K562 (cell line): ENCODE data around the gene PRKACA. TPM values are rescaled to one million over a fixed set of nuclear protein-coding genes. Genes with fewer than 3 reads are reported as not detected.

ENCODE experiments used
- ATF1 ChIP-seq, 2 experiments: fragments of 450-650 bp in 1 of 2; IDR thresholded peaks; 2 replicates each; pipeline ENCODE4 v1.6.1; 2016; ENCODE audit warnings: missing compliant biosample characterization in 1 of 2, missing genetic modification characterization in 1 of 2
- CBX2 ChIP-seq: fragments of 200-600 bp; sonication (generic); IDR thresholded peaks from one replicate; pipeline ENCODE4 v1.6.1; 2012; ENCODE audit warnings: mild to moderate bottlenecking, low read length, inconsistent platforms; ENCODE audit not compliant: insufficient read depth, poor library complexity, severe bottlenecking
- ETS2 ChIP-seq: IDR thresholded peaks from 2 replicates; pipeline ENCODE4 v1.6.1; 2016; ENCODE audit warnings: borderline replicate concordance, missing genetic modification characterization, mild to moderate bottlenecking, moderate library complexity, missing compliant biosample characterization; ENCODE audit not compliant: poor library complexity, severe bottlenecking
- FOXK1 ChIP-seq: sonication (generic); formaldehyde crosslinking; IDR thresholded peaks from 2 replicates; pipeline ENCODE4 v1.8.0; 2022; ENCODE audit warnings: missing genetic modification reagents, mild to moderate bottlenecking, borderline replicate concordance
- FOXP1 ChIP-seq: sonication (generic); formaldehyde crosslinking; IDR thresholded peaks from 2 replicates; pipeline ENCODE4 v1.8.0; 2022; ENCODE audit warnings: mild to moderate bottlenecking, missing genetic modification reagents
- GABPB2 ChIP-seq: fragments of 250-450 bp; sonication (Bioruptor Pico); conservative IDR thresholded peaks from 2 replicates; pipeline ENCODE4 v1.5.1; 2021; ENCODE audit warnings: mild to moderate bottlenecking
- HINFP ChIP-seq: fragments of 450-650 bp; conservative IDR thresholded peaks from 2 replicates; pipeline ENCODE4 v1.6.1; 2016; ENCODE audit warnings: missing genetic modification characterization, low read depth, mild to moderate bottlenecking, control low read depth, missing compliant biosample characterization
- HMGXB4 ChIP-seq: sonication (generic); formaldehyde crosslinking; IDR thresholded peaks from 2 replicates; pipeline ENCODE4 v1.8.1; 2023; ENCODE audit warnings: mild to moderate bottlenecking, missing genetic modification reagents
- HNRNPUL1 ChIP-seq: fragments of 200-400 bp; formaldehyde crosslinking; IDR thresholded peaks from 2 replicates; pipeline ENCODE4 v1.6.1; 2017; ENCODE audit warnings: low read length
- KAT8 ChIP-seq: fragments of 450-650 bp; IDR thresholded peaks from 2 replicates; pipeline ENCODE4 v1.6.1; 2016; ENCODE audit warnings: low read depth, mild to moderate bottlenecking
- L3MBTL2 ChIP-seq: fragments of 450-650 bp; IDR thresholded peaks from 2 replicates; pipeline ENCODE4 v1.6.1; 2016; ENCODE audit warnings: mild to moderate bottlenecking, moderate library complexity
- MLLT1 ChIP-seq, 2 experiments: fragments of 450-650 bp; IDR thresholded peaks; 2 replicates each; pipeline ENCODE4 v1.6.1; 2016
- NBN ChIP-seq: fragments of 450-650 bp; IDR thresholded peaks from 2 replicates; pipeline ENCODE4 v1.6.1; 2016; ENCODE audit warnings: low read depth, mild to moderate bottlenecking
- PCBP2 ChIP-seq: fragments of 200-400 bp; formaldehyde crosslinking; IDR thresholded peaks from 2 replicates; pipeline ENCODE4 v1.6.1; 2018; ENCODE audit warnings: low read length, low read depth, mild to moderate bottlenecking, moderate library complexity; ENCODE audit not compliant: poor library complexity, severe bottlenecking
- POLR2A ChIP-seq: fragments of 450-650 bp; conservative IDR thresholded peaks from 2 replicates; pipeline ENCODE4 v1.6.1; 2016
- RBM22 ChIP-seq: fragments of 200-400 bp; formaldehyde crosslinking; IDR thresholded peaks from 2 replicates; pipeline ENCODE4 v1.6.1; 2018; ENCODE audit warnings: low read length, low read depth; ENCODE audit not compliant: poor library complexity, severe bottlenecking
- RBM34 ChIP-seq: fragments of 200-400 bp; formaldehyde crosslinking; IDR thresholded peaks from 2 replicates; pipeline ENCODE4 v1.6.1; 2018; ENCODE audit warnings: low read length, borderline replicate concordance; ENCODE audit not compliant: insufficient read depth
- RUNX1 ChIP-seq: sonication (generic); IDR thresholded peaks from 2 replicates; pipeline ENCODE4 v1.6.1; 2016; ENCODE audit warnings: antibody characterized with exemption, low read depth
- SAFB2 ChIP-seq: fragments of 200-400 bp; formaldehyde crosslinking; IDR thresholded peaks from 2 replicates; pipeline ENCODE4 v1.6.1; 2018; ENCODE audit warnings: borderline replicate concordance, low read length, low read depth, moderate library complexity; ENCODE audit not compliant: severe bottlenecking
- TGIF2 ChIP-seq: sonication (generic); formaldehyde crosslinking; IDR thresholded peaks from 2 replicates; pipeline ENCODE4 v1.8.1; 2022; ENCODE audit warnings: mild to moderate bottlenecking, missing genetic modification reagents, moderate library complexity
- XRCC4 ChIP-seq: IDR thresholded peaks from one replicate; pipeline ENCODE4 v1.6.1; 2011; ENCODE audit not compliant: insufficient read depth, insufficient read length; ENCODE audit errors: extremely low read depth
- ZBTB1 ChIP-seq: sonication (generic); formaldehyde crosslinking; IDR thresholded peaks from 2 replicates; pipeline ENCODE4 v1.8.1; 2023; ENCODE audit warnings: missing genetic modification reagents, low read depth, mild to moderate bottlenecking, borderline replicate concordance
- ZNF76 ChIP-seq: fragments of 250-450 bp; sonication (Bioruptor Pico); IDR thresholded peaks from 2 replicates; pipeline ENCODE4 v1.4.0; 2020; ENCODE audit warnings: mild to moderate bottlenecking, moderate library complexity, borderline replicate concordance
- polyA plus RNA-seq, 8 experiments: library from polyadenylated mRNA; depleted of rRNA in 4 of 8; stranded (reverse) in 5 of 8; unstranded in 3 of 8; fragments of >200 nt; fragmentation: Nextera tagmentation in 2 of 8; fragmentation: Illumina TruSeq in 1 of 8; extraction: Ambion mirVana in 2 of 8; extraction: Trizol in 1 of 8; gene quantifications; 2 replicates each; pipeline versions ENCODE4 v1.2.1 to v1.2.3, GENCODE V29; 2011 to 2014; ENCODE audit warnings: inconsistent platforms in 1 of 8, missing spikeins in 1 of 8
- total RNA-seq, 7 experiments: library from RNA; depleted of rRNA in 6 of 7; stranded (reverse); fragments of >200 nt in 6 of 7; fragmentation: Illumina TruSeq in 2 of 7; extraction: Trizol in 2 of 7; gene quantifications; 2 replicates each; pipeline versions ENCODE4 v1.2.1 to v1.2.3, GENCODE V29; 2011 to 2021; ENCODE audit warnings: low replicate concordance in 1 of 7

The PRKACA gene
- total and polyA plus RNA-seq, 9 of the 15 experiments (the other 6 are each of a cell fraction or from before 2014, with no cell fraction given): 1.2 to 63.1 (median 13.0) TPM

- TF ChIP-seq ATF1 (CRISPR knock-in tag; IDR thresholded peaks at IDR 0.05) (no peak), ATF1 (tag; IDR thresholded peaks at IDR 0.05) (peak; percentile 87), GABPB2 (CRISPR knock-in tag) (no peak), ZNF76 (CRISPR knock-in tag) (no peak), PCBP2 (no peak), CBX2 (no peak), NBN (no peak), TGIF2 (no peak), RBM34 (no peak), ZBTB1 (CRISPR knock-in tag) (no peak), L3MBTL2 (no peak; the same call in 1 of the 2 replicates), FOXK1 (CRISPR knock-in tag) (0 out of 2 replicates have a peak, but pooled peaks have one; percentile 63), FOXP1 (CRISPR knock-in tag) (0 out of 2 replicates have a peak, but pooled peaks have one; percentile 33), POLR2A (peak; percentile 70), RUNX1 (0 out of 2 replicates have a peak, but pooled peaks have one; percentile 69), HINFP (tag) (peak; percentile 98), RBM22 (no peak), SAFB2 (no peak), KAT8 (no peak), HNRNPUL1 (no peak), XRCC4 (no peak), HMGXB4 (CRISPR knock-in tag) (no peak), MLLT1 (IDR thresholded peaks at IDR 0.05) (no peak), ETS2 (no peak)
These were observed 36.4 kb downstream of the PRKACA start (continued) for GRCh38 chr19:14080887-14081796.
